Activated CD4-positive, alpha-beta T cell treated with anti-CD3 and anti-CD28 coated beads for 36 hours (primary cell): ENCODE results near the gene CDS2. TPM values are rescaled to one million over a fixed set of nuclear protein-coding genes. Genes with fewer than 3 reads are reported as not detected.

Experiments used
- ATAC-seq: fragments of 200-7000 bp; cut with Tn5 transposase; one replicate; pipeline ENCODE4 v1.10.0; 2021; ENCODE audit warnings: mild to moderate bottlenecking, moderate library complexity
- CTCF ChIA-PET: fragments of 350-600 bp; sonication (Branson Sonifier 250); formaldehyde crosslinking; loops from one replicate; lab custom pipeline; 2021; ENCODE audit warnings: antibody characterized with exemption; lab: Charles Lee
- POLR2A ChIA-PET: fragments of 350-600 bp; sonication (Branson Sonifier 250); formaldehyde crosslinking; loops from one replicate; lab custom pipeline; 2021; ENCODE audit warnings: antibody characterized with exemption, inconsistent platforms; lab: Charles Lee
- DNase-seq: peaks from one replicate; pipeline ENCODE4 v3.0.0-alpha.2; 2020
- H3K27ac Mint-ChIP-seq: one replicate; pipeline ENCODE4 v1.8.0; 2021; ENCODE audit warnings: mixed read lengths
- H3K27me3 Mint-ChIP-seq: one replicate; pipeline ENCODE4 v1.8.0; 2021; ENCODE audit warnings: mixed read lengths
- H3K36me3 Mint-ChIP-seq: one replicate; pipeline ENCODE4 v1.8.0; 2021; ENCODE audit warnings: low read depth, mixed read lengths
- H3K4me1 Mint-ChIP-seq: one replicate; pipeline ENCODE4 v1.8.0; 2021; ENCODE audit warnings: mixed read lengths
- H3K4me3 Mint-ChIP-seq: one replicate; pipeline ENCODE4 v1.8.0; 2021; ENCODE audit warnings: mild to moderate bottlenecking, moderate library complexity, mixed read lengths
- H3K9me3 Mint-ChIP-seq: one replicate; pipeline ENCODE4 v1.8.0; 2021; ENCODE audit warnings: low read depth, mixed read lengths
- intact Hi-C, 2 experiments: fragments of 100-400 bp; cut with DNase I in 1 of 2; cut with micrococcal nuclease in 1 of 2; formaldehyde crosslinking; loops; one replicate each; pipeline versions ENCODE4 v1.14.2 to v1.15.1; 2022 to 2024; cut with DNase I, micrococcal nuclease
- total RNA-seq, 2 experiments: library from RNA; stranded (reverse); gene quantifications; one replicate each; pipeline ENCODE4 v1.2.3, GENCODE V29; 2021

CDS2 gene
- total RNA-seq, 2 experiments from 2014 or later: 34.3 to 41.3 TPM

DNA sequence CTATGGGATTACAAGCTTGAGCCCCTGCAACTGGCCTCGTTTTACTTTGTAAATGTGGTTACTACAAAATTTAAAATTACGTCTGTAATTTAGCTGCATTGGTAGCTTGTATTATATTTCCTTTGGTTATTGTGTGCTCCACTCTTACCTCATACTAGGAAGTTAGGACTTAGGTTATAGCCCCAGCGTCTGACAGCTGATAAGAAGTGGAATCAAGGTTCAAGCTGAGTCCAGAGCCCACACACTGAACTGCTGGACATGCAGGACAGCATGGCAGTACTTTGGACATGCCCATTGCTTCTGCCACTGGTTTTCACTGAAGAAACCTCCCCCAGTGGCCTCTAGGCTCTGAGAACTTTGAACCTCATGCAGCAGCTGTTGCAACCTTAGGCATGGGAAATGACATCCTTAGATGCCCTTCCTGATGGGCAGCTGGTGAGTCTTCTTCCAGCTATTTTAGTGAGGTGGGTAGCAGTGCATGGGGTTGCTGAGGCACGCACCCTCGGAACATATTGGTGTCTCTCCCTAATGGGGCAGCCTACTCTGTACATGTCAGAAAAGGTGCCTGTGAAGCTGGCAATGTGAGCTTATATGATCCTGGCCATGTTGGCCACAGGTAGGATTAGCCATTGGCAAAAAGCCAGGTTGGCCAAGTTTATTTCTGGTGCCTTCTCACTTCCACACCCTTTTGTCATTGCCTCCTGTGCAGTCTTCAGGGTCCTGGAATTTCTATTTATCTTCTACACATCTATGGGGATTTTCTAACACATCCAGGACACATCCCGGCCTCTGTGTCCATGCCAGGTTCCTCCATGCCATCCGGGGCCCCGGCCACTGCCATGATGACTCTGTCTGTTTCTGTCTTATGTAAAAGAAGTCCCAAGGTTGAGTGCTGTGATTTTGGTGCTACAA lies 85.3 kb downstream of the CDS2 start:
- no peak for ATAC-seq
- ChIA-PET POLR2A (interaction anchor here (0.7 kb wide), 1 partner anchor 484 kb away, joined by 3 read pairs; no protein-coding TSS in a partner anchor), CTCF (interaction anchor here (0.5 to 10.5 kb wide), 5 partner anchors 9 to 443 kb away, joined by 3 to 106 read pairs (median 4); partner anchors contain the start of gene CDS2)
- Mint-ChIP-seq H3K27ac (no peak overlapping the region), H3K4me3 (no peak overlapping the region), H3K27me3 (no peaks in the 10 kb centered on the region), H3K4me1 (no peaks in the 10 kb centered on the region), H3K36me3 (no peaks in the 10 kb centered on the region), H3K9me3 (no peaks in the 10 kb centered on the region)
- DNase-seq: no peak
- intact Hi-C loops: no loop called here

DNA sequence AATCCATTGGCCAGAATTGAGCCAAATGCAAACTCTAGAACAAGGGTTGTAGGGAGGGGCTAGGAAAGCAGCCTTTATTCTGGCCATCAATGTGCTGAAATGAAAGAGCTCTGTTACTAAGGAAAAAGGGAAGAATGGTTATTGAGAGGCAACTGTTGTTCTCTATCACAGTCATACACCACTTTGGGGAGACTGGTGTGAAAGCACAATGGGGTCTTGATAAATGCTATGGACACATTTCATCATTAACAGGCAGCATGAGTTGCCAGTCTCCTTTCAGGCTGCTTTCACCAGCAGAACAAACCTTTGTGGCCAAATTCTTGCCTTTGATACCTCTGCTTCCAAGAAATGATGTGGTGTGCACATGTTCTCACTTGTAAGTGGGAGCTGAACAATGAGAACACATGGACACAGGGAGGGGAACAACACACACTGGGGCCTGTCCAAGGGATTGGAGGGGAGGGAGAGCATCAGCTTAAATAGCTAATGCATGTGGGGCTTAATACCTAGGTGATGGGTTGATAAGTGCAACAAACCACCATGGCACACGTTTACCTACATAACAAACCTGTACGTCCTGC lies 86.2 kb downstream of the CDS2 start:
- Mint-ChIP-seq H3K9me3 (no peaks in the 10 kb centered on the region), H3K4me1 (no peaks in the 10 kb centered on the region), H3K4me3 (no peak overlapping the region), H3K27me3 (no peaks in the 10 kb centered on the region), H3K27ac (no peak overlapping the region), H3K36me3 (no peaks in the 10 kb centered on the region)
- POLR2A ChIA-PET: interaction anchor here (0.7 kb wide), 1 partner anchor 485 kb away, joined by 3 read pairs; no protein-coding TSS in a partner anchor
- ATAC-seq (no peak), DNase-seq (no peak)
- CTCF ChIA-PET: interaction anchor here (1.3 to 10.5 kb wide), 2 partner anchors 8 to 10 kb away, joined by 8 to 106 read pairs; no protein-coding TSS in a partner anchor
- intact Hi-C loops: no loop called here

GRCh38 chr20:5214826-5215225 lies 88.0 kb downstream of the CDS2 start:
- no peaks in the 10 kb centered on the region for H3K36me3 Mint-ChIP-seq
- ChIA-PET POLR2A (no interaction called here), CTCF (interaction anchor here (1.0 to 1.9 kb wide), 3 partner anchors 9 to 16 kb away, joined by 3 to 7 read pairs (median 4); no protein-coding TSS in a partner anchor)
- no peaks in the 10 kb centered on the region for H3K27me3 Mint-ChIP-seq
- no peak overlapping the region for H3K4me3 Mint-ChIP-seq
- no peaks in the 10 kb centered on the region for H3K4me1 Mint-ChIP-seq
- intact Hi-C loops: no loop called here
- no peak overlapping the region for H3K27ac Mint-ChIP-seq
- DNase-seq: no peak
- H3K9me3 Mint-ChIP-seq: no peaks in the 10 kb centered on the region
- no peak for ATAC-seq

DNA sequence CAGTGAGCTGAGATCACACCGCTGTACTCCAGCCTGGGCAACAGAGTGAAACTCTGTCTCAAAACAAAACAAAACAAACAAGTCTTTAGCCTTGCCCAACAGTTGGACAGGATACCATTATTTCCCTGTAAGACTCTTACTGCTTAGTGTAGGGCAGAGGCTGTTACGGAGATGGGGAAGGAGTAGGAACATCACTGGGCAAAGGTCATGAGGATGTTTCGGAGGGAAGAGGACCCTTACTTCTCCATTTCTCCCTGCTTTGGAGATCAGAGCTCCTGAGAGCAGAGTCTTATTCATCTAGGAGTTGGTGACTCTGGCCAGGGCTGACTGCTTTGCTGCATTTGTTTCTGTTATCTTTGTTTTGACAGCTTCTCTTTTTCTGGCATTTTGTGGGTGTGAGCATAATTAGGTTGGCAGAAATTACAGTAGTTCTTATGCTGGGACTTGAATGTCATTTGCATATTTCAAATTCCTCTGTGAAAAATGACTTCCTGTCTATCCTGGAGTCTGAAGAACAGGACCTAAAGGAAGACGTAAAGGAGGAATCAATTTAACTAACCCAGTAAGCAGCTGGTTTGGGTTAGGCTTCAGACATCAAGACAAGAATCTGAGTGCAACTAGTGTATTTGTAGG lies 89.0 kb downstream of the CDS2 start:
- no peaks in the 10 kb centered on the region for H3K9me3 Mint-ChIP-seq
- no peaks in the 10 kb centered on the region for H3K4me1 Mint-ChIP-seq
- DNase-seq (no peak), ATAC-seq (no peak)
- no peak overlapping the region for H3K4me3 Mint-ChIP-seq
- no peaks in the 10 kb centered on the region for H3K36me3 Mint-ChIP-seq
- no peaks in the 10 kb centered on the region for H3K27me3 Mint-ChIP-seq
- CTCF ChIA-PET: interaction anchor here (1.0 kb wide), 2 partner anchors 8 to 10 kb away, joined by 4 to 5 read pairs; no protein-coding TSS in a partner anchor
- POLR2A ChIA-PET: no interaction called here
- intact Hi-C loops: no loop called here
- H3K27ac Mint-ChIP-seq: no peak overlapping the region

- ChIA-PET POLR2A (no interaction called here), CTCF (interaction anchor here (1.0 to 1.7 kb wide), 2 partner anchors 9 to 11 kb away, joined by 5 to 9 read pairs; no protein-coding TSS in a partner anchor)
- Mint-ChIP-seq H3K9me3 (no peaks in the 10 kb centered on the region), H3K36me3 (no peaks in the 10 kb centered on the region), H3K4me3 (no peak overlapping the region), H3K4me1 (no peaks in the 10 kb centered on the region), H3K27ac (no peak overlapping the region), H3K27me3 (no peaks in the 10 kb centered on the region)
- ATAC-seq (no peak), DNase-seq (no peak)
- intact Hi-C loops: no loop called here
These were observed 89.9 kb downstream of the CDS2 start for GRCh38 chr20:5216663-5217062.

DNA sequence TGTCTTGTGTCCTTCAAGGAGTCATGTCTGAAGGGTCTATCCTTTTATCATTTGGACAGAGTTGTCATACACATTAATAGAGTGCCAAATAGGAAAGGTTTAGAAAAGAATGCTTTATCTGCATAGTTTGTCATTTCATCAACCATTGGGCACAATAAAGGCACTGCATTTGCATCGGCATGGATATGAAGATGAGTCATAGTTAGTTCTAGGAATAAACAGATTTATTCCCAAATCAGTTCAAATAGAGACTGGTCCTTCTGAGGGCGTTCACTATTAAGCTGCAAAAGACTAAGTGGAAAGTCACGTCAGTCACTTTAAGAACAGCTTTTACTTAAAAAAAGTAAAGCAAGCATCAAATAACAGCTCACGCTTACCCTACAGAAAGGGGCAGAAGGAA lies 90.8 kb downstream of the CDS2 start:
- no peaks in the 10 kb centered on the region for H3K36me3 Mint-ChIP-seq
- no peaks in the 10 kb centered on the region for H3K27me3 Mint-ChIP-seq
- no peak for DNase-seq
- ChIA-PET CTCF (interaction anchor here (0.6 to 1.7 kb wide), 5 partner anchors 12 to 464 kb away, joined by 3 to 9 read pairs (median 3); no protein-coding TSS in a partner anchor), POLR2A (no interaction called here)
- H3K27ac Mint-ChIP-seq: no peak overlapping the region
- H3K4me3 Mint-ChIP-seq: no peak overlapping the region
- no peaks in the 10 kb centered on the region for H3K9me3 Mint-ChIP-seq
- intact Hi-C loops: no loop called here
- ATAC-seq: no peak
- no peaks in the 10 kb centered on the region for H3K4me1 Mint-ChIP-seq

DNA sequence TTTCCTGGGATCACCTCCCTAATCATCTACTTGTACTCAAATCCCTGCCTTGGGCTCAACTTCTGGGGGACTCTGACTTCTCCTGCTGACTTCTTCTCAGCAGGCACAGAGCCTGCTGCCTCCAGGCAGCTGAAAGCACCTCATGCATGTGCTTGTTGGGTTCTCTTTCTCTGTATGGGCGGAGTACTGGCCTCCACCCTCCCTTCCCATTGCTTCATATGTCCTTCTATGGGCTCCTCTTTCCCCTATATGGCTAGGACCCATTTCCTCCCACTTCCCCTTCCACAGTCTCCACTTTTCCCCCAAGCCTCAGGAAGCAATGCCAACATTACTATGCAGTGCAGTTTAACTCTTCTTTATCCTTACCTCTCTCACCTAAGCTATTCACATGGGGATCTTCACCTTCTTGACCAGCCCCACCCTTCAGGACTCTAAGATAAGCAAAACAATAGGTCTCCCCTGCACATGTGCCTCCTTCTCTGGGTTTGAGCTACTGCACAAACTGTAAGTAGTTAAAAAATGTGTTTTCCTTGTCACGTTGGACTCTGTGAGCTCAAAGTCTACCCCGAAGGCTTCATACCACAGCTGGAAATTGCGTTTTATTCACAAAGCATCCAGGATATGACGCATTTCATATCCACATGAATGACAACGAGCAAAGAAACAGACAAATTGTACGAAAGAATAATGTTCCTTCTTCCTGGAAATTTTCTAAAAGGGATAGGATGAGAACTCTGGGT lies 93.7 kb downstream of the CDS2 start:
- no peaks in the 10 kb centered on the region for H3K36me3 Mint-ChIP-seq
- no peaks in the 10 kb centered on the region for H3K9me3 Mint-ChIP-seq
- H3K4me3 Mint-ChIP-seq: no peak overlapping the region
- ATAC-seq: no peak
- H3K27me3 Mint-ChIP-seq: no peaks in the 10 kb centered on the region
- intact Hi-C loops: no loop called here
- H3K4me1 Mint-ChIP-seq: no peaks in the 10 kb centered on the region
- H3K27ac Mint-ChIP-seq: no peak overlapping the region
- ChIA-PET POLR2A (no interaction called here), CTCF (interaction anchor here (0.8 to 6.5 kb wide), 3 partner anchors 13 to 889 kb away, joined by 4 to 106 read pairs (median 20); partner anchors contain the start of gene CDS2)
- no peak for DNase-seq

DNA sequence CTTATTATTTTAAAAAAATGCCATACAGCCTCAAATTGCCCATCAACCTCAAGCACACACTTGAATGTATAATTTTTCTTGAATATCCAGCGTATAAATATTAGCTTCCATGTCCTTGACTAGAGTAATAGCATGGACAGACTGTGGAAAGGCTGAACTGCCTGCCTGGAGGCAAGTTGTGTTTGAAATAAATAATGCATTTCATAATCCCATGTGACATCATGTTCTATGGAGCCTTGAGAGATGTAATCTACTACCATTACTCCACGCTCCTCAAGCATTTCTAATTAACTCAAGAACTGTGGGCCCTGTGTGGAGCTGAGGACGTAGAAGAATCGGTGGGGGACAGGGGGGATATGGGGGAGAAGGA lies 94.2 kb downstream of the CDS2 start:
- no peak for DNase-seq
- H3K27me3 Mint-ChIP-seq: no peaks in the 10 kb centered on the region
- intact Hi-C loops: no loop called here
- POLR2A ChIA-PET: no interaction called here
- H3K4me1 Mint-ChIP-seq: no peaks in the 10 kb centered on the region
- H3K36me3 Mint-ChIP-seq: no peaks in the 10 kb centered on the region
- H3K27ac Mint-ChIP-seq: no peak overlapping the region
- no peak for ATAC-seq
- no peaks in the 10 kb centered on the region for H3K9me3 Mint-ChIP-seq
- CTCF ChIA-PET: interaction anchor here (0.5 to 6.5 kb wide), 4 partner anchors 13 to 889 kb away, joined by 4 to 106 read pairs (median 12); partner anchors contain the start of gene CDS2
- H3K4me3 Mint-ChIP-seq: no peak overlapping the region

DNA sequence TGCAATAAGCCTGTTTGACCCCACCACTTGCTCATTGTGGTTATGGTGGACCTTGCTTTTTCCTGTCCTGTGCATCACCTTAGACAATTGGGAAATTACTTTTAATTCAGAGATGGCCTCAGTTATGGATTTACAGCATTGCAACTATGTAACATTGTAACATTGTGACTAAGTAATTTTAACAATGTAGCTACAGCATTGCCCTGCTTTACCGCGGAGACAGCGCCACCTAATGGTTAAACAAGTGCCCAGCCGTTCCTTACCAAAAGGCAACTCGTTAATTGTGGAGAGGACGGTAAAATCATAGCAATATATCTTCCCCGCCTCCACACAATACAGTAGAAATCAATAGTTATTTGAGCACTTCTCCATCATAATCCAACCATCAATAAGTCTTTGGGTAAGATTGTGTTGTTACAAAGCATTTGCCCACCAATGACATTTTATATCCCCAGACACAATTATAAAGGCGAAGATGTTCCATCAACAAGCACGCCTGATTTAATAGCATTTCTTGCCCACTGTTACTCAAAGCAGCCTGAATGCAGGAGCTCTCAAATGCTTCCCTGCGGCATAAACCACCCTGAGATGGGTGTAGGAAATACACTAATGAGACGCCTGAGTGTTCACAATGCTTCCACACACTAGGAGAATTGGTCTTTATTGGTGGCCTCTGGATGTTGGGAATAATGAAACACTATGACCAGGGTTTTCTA lies 96.3 kb downstream of the CDS2 start:
- ATAC-seq (peak; percentile 75), DNase-seq (peak; percentile 80)
- H3K4me1 Mint-ChIP-seq: no peaks in the 10 kb centered on the region
- ChIA-PET CTCF (interaction anchor here (0.5 to 6.5 kb wide), 28 partner anchors 9 to 696 kb away, joined by 3 to 106 read pairs (median 4); partner anchors contain the start of gene CDS2), POLR2A (interaction anchor here (1.6 kb wide), 1 partner anchor 96 kb away, joined by 4 read pairs; the partner anchor contains the start of gene CDS2)
- H3K4me3 Mint-ChIP-seq: no peak overlapping the region
- no peaks in the 10 kb centered on the region for H3K36me3 Mint-ChIP-seq
- H3K27ac Mint-ChIP-seq: no peak overlapping the region
- intact Hi-C loops: loop anchor here in 1 of 2 experiments (1.0 kb wide), 2 partner anchors 18 to 97 kb away; no protein-coding TSS in a partner anchor
- peaks cover 2% of the 10 kb centered on the region for H3K27me3 Mint-ChIP-seq
- H3K9me3 Mint-ChIP-seq: no peaks in the 10 kb centered on the region

GRCh38 chr20:5230544-5230943 lies 103.7 kb downstream of the CDS2 start:
- Mint-ChIP-seq H3K27me3 (peaks cover 6% of the 10 kb centered on the region), H3K27ac (no peak overlapping the region), H3K4me3 (no peak overlapping the region), H3K36me3 (no peaks in the 10 kb centered on the region), H3K4me1 (peaks cover 3% of the 10 kb centered on the region), H3K9me3 (no peaks in the 10 kb centered on the region)
- ChIA-PET CTCF (interaction anchor here (1.1 kb wide), 1 partner anchor 16 kb away, joined by 3 read pairs; no protein-coding TSS in a partner anchor), POLR2A (no interaction called here)
- intact Hi-C loops: no loop called here
- DNase-seq: no peak
- ATAC-seq: no peak
